NB4 (cell line): ENCODE measurements around the gene L3MBTL4.

Experiments
- CTCF ChIP-seq: IDR thresholded peaks from one replicate; pipeline ENCODE4 v1.5.1; 2012; ENCODE audit warnings: low read depth, low read length
- POLR2A ChIP-seq: IDR thresholded peaks from 2 replicates; pipeline ENCODE4 v1.6.1; 2011; ENCODE audit warnings: mild to moderate bottlenecking; ENCODE audit not compliant: insufficient read length; ENCODE audit errors: extremely low read depth
- TF ChIP-seq, protein P1 (sequence below): IDR thresholded peaks from 2 replicates; pipeline ENCODE4 v1.6.1; 2011; ENCODE audit warnings: low read depth, low read length

GRCh38 chr18:5962362-5962761 is 452.3 kb downstream of the L3MBTL4 start:
- TF ChIP-seq CTCF, result no peak
- TF ChIP-seq POLR2A, result no peak
- TF ChIP-seq, protein P1, sequence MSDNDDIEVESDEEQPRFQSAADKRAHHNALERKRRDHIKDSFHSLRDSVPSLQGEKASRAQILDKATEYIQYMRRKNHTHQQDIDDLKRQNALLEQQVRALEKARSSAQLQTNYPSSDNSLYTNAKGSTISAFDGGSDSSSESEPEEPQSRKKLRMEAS, result no peak
